ENCODE results near the gene OR10A5. TPM values are rescaled to one million over a fixed set of nuclear protein-coding genes. Genes with fewer than 3 reads are reported as not detected.

OR10A5 gene
- total RNA-seq, 1 experiment from 2014 or later = not detected

DNA sequence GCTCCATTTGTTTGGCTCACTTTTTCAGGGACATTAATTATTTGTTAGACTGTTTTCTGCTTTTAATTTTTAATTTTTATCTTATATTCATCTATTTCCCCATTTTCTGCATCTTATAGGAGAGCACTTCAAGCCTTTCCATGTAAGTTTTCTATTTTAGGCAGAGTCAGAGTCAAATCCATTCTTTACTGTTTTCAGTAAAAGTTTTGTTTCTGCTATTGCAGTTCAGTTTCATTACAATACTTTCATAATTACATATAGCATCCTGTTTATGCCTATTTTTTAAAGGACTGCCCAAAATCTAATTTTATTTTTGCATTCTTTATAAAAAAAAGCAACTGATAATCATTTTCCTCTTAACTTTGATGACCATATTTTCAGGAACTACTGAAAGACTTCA, 3.8 kb upstream of the OR10A5 start:
- intact Hi-C loops (cut with micrococcal nuclease; ENCODE audit: unreplicated experiment) = no loop called here
- no peaks in the 10 kb centered on the region for H3F3A ChIP-seq (ENCODE audit: insufficient read depth, low read depth)

DNA sequence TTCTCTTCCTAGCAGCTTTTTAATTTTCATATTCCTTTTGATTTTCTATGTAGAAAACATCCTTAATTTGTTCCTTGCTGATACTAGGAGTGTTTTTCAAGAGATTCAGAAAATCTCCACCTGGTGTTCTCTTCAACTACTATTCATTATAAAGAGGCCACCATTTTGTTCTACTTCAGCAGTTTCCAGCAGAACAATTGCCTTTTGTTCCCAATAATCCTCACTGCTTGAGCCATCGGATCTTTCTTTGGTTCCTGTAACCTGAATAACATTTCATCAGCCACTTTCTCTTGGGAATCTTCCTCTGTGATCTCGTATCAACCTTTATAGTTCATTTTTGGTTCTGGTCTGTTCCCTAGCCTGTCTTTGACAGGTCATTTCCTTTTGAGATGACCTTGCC, 1.8 kb upstream of the OR10A5 start:
- Histone ChIP-seq H3K27ac (no peak overlapping the region), H3K4me1 (replicated peaks; ENCODE audit: insufficient read depth) (no peaks in the 10 kb centered on the region), H3K9me3 (ENCODE audit: insufficient read depth, low read depth) (no peaks in the 10 kb centered on the region), H3F3A (ENCODE audit: insufficient read depth, low read depth) (no peaks in the 10 kb centered on the region), H3K79me2 (ENCODE audit: low read depth) (no peaks in the 10 kb centered on the region), H3K9me2 (ENCODE audit: insufficient read depth) (no peaks in the 10 kb centered on the region), H3K4me3 (no peak overlapping the region), H2AFZ (no peak overlapping the region), H3K4me2 (no peak overlapping the region), H4K20me1 (ENCODE audit: insufficient read depth) (no peaks in the 10 kb centered on the region), H3K27me3 (ENCODE audit: insufficient read depth, low read depth) (no peaks in the 10 kb centered on the region), H3K36me3 (ENCODE audit: low read depth) (no peaks in the 10 kb centered on the region)
- DNase-seq = no peak
- POLR2A ChIA-PET (ENCODE audit: unreplicated experiment) = no interaction called here
- intact Hi-C loops (cut with micrococcal nuclease; ENCODE audit: unreplicated experiment) = no loop called here
- no TSS peak for BruUV-seq (replicated peaks)
- CTCF ChIA-PET = no interaction called here
- TF ChIP-seq, protein P1, sequence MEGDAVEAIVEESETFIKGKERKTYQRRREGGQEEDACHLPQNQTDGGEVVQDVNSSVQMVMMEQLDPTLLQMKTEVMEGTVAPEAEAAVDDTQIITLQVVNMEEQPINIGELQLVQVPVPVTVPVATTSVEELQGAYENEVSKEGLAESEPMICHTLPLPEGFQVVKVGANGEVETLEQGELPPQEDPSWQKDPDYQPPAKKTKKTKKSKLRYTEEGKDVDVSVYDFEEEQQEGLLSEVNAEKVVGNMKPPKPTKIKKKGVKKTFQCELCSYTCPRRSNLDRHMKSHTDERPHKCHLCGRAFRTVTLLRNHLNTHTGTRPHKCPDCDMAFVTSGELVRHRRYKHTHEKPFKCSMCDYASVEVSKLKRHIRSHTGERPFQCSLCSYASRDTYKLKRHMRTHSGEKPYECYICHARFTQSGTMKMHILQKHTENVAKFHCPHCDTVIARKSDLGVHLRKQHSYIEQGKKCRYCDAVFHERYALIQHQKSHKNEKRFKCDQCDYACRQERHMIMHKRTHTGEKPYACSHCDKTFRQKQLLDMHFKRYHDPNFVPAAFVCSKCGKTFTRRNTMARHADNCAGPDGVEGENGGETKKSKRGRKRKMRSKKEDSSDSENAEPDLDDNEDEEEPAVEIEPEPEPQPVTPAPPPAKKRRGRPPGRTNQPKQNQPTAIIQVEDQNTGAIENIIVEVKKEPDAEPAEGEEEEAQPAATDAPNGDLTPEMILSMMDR (conservative IDR thresholded peaks at IDR 0.05) = no peak
- TF ChIP-seq EZH2 (IDR thresholded peaks at IDR 0.05; ENCODE audit: low read depth) = no peak

More for the DNA sequence above, 3.8 kb upstream of the OR10A5 start:
- Histone ChIP-seq H3K27me3 (ENCODE audit: insufficient read depth, low read depth) (no peaks in the 10 kb centered on the region), H4K20me1 (ENCODE audit: insufficient read depth) (no peaks in the 10 kb centered on the region), H3K9me3 (ENCODE audit: insufficient read depth, low read depth) (no peaks in the 10 kb centered on the region), H3K4me2 (no peak overlapping the region), H3K27ac (no peak overlapping the region), H3K4me1 (replicated peaks; ENCODE audit: insufficient read depth) (no peaks in the 10 kb centered on the region), H3K9me2 (ENCODE audit: insufficient read depth) (no peaks in the 10 kb centered on the region), H3K79me2 (ENCODE audit: low read depth) (no peaks in the 10 kb centered on the region), H2AFZ (no peak overlapping the region), H3K36me3 (ENCODE audit: low read depth) (no peaks in the 10 kb centered on the region), H3K4me3 (no peak overlapping the region)
- ChIA-PET CTCF (no interaction called here), POLR2A (ENCODE audit: unreplicated experiment) (no interaction called here)
- no TSS peak for BruUV-seq (replicated peaks)
- DNase-seq = no peak
- TF ChIP-seq, protein P1 (conservative IDR thresholded peaks at IDR 0.05) = no peak
- no peak for TF ChIP-seq EZH2 (IDR thresholded peaks at IDR 0.05; ENCODE audit: low read depth)

DNA sequence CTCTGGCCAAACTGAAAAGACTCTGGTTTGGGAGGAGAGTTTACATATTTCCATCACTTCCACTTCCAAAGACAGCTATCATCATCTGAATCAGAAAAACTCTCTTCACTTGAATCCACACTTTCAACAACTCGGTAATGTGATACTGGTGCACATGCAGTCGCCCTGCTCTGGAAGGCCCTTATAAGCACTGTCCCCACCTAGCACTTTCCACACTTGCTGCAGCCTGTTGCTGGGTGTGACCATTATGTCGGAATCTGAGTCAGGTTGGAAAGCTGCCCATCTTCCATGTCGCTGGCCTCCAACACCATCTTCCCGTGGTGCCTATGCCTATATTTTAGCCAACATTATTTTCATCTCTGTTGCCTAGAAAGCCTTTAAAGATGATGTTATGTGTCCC, 1.1 kb upstream of the OR10A5 start:
- Histone ChIP-seq H3F3A (ENCODE audit: insufficient read depth, low read depth) (no peaks in the 10 kb centered on the region), H3K4me3 (no peak overlapping the region), H3K4me1 (replicated peaks; ENCODE audit: insufficient read depth) (no peaks in the 10 kb centered on the region), H4K20me1 (ENCODE audit: insufficient read depth) (no peaks in the 10 kb centered on the region), H3K9me3 (ENCODE audit: insufficient read depth, low read depth) (no peaks in the 10 kb centered on the region), H3K27ac (no peak overlapping the region), H3K9me2 (ENCODE audit: insufficient read depth) (no peaks in the 10 kb centered on the region), H2AFZ (no peak overlapping the region), H3K79me2 (ENCODE audit: low read depth) (no peaks in the 10 kb centered on the region), H3K36me3 (ENCODE audit: low read depth) (no peaks in the 10 kb centered on the region), H3K27me3 (ENCODE audit: insufficient read depth, low read depth) (no peaks in the 10 kb centered on the region), H3K4me2 (no peak overlapping the region)
- CTCF ChIA-PET = no interaction called here
- DNase-seq = no peak
- TF ChIP-seq, protein P1 (conservative IDR thresholded peaks at IDR 0.05) = no peak
- TF ChIP-seq EZH2 (IDR thresholded peaks at IDR 0.05; ENCODE audit: low read depth) = no peak
- BruUV-seq (replicated peaks) = no TSS peak
- POLR2A ChIA-PET (ENCODE audit: unreplicated experiment) = no interaction called here
- intact Hi-C loops (cut with micrococcal nuclease; ENCODE audit: unreplicated experiment) = no loop called here

All from PC-9 (cell line).